Effector CD4-positive, alpha-beta T cell (primary cell): Measurements from ENCODE around the gene HSPG2.
"Not testable (repeated sequence)": the region's sequence is repeated elsewhere in the genome, so short reads cannot be mapped to it uniquely, and the experiment has no call there.

Source experiments
- DNase-seq: peaks from one replicate; pipeline ENCODE4 v3.0.0-alpha.2; 2020

Gene HSPG2

DNA sequence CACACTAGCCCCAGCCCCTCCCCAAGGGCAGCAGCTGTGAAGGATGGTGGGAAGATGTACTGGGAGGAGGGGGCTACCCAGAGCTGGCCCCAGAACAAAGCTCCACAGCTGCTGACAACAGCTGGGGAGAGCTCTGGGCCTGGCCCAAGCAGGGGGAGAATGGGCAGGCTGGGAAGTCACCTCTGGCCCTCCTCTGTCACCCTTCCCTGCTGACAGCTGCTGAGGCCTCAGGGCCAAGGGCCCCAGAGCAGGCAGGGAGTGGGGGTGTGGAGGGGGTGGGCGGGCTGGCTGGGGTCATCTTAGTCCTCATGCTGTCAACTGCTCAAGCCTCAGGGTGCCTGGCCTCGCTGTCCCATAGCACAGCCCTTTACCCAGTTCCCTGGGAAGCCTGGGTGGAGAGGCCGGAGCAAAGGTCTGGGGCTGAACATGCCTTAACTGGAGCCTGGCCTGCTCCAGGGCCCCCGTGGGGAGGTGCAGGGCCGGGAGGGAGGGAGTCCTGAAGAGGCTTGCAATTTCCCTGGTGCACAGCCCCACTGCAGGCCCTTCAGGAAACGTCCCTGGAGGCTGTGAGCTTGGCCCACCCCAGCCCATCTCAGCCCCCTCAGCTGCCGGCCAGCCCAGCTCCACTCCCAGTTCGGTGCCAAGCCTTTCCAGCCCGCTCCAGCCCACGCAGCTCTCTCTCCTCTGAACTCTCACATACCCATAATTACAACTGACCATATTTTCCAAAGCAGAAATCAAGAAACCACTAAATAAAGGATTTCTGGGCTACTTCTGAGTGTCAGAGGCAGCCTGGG lies 25.7 kb downstream of the HSPG2 start:
- DNase-seq, result no peak

- no peak for DNase-seq
Measured at GRCh38 chr1:21910558-21911204, 26.4 kb downstream of the HSPG2 start.

- no peak for DNase-seq
Measured at GRCh38 chr1:21909787-21910503, 27.2 kb downstream of the HSPG2 start.

GRCh38 chr1:21909286-21909759 lies 27.8 kb downstream of the HSPG2 start:
- no peak for DNase-seq

DNA sequence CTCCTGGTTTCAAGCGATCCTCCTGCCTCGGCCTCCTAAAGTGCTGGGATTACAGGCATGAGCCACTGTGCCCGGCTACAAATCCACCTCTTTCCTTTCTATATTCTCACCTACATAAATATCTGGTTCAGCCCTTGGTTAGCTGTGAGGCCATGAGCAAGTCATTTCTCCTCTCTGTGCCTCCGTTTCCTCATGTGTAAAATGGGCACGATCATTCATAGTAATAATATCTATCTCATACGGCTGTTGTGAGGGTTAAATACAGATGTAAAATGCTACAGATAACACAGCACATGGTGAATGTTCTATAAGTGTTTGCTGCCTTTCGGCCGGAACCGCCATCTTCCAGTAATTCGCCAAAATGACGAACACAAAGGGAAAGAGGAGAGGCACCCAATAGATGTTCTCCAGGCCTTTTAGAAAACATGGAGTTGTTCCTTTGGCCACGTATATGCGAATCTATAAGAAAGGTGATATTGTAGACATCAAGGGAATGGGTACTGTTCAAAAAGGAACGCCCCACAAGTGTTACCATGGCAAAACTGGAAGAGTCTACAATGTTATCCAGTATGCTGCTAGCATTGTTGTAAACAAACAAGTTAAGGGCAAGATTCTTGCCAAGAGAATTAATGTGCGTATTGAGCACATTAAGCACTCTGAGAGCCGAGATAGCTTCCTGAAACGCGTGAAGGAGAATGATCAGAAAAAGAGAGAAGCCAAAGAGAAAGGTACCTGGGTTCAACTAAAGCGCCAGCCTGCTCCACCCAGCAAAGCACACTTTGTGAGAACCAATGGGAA lies 29.2 kb downstream of the HSPG2 start:
- DNase-seq, result not testable (repeated sequence)

GRCh38 chr1:21907079-21907418 lies 30.1 kb downstream of the HSPG2 start:
- no peak for DNase-seq

DNA sequence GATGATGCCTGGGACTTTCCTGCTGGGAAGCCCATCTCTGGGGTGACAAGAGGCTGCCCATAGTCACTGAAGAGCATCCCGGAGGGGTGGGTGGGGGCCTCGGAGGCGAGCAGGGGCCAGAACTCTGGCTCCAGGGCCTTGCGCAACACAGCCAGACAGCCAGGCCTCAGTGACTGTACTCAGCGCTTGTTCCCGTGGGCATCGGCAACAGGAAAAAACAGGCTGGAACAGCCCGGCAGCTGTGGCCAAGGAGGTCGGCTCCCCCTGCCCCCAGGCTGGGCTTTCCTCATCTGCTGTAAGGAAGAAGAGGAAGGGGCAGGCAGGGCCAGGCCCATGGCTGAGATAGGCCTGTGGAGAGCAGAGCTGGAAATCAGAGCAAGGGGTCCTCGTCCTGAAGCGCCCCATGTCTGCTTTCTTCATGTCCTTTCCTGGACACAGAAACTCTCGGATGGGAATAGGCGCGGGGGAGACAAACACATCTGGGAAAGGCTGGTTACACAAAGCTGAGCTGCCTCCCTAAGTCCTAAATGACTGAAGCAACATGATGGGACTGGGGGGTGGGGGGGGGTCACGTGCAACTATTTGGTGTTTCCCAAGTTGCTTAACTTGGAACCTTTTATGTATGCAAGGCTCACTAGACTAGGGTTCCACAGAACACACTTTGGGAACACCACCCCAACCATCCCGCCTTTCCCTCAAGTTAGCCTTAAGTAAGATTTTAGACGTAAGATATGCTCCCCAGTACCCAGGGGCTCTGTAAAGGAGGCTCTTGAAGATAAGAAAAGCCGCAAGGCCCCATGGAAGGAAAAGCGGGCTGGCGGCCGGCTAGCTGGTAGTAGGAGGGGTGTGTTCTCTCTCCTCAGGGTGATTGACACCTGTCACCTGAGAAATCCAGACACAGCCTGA lies 30.7 kb downstream of the HSPG2 start:
- no peak for DNase-seq

DNA sequence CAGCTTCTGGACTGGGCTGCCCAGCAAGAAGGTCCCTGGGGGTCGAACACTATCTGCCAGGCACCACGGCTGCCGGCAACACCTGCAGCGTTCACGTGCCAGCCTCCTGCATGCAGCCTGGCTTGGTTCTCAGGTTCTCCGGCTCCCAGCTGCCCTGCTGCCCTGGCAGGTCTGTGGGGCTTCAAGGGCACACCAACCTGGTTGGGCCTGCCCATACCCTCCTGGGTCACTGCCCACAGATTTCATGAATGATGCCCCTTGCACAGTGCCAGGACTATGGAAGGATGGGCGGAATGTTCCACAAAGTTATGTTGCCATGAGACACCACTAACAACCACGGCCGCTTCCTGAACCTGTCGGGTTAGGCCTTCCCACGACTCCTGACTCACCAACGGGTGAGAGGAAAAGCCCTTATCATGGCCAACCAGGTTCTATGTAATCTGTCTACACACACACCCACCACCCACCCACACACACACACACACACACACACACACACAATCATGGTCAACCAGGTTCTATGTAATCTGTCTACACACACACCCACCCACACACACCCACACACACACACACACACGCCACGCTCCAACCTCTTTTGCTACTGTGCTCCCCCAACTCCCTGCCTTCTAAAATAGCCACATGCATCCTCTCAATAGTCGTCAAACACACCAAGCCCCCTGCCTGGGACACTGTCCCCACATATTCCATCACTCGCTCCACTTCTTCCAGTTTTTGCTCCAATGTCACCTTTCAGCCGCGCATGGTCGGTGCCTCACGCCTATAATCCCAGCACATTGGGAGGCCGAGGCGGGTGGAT lies 32.2 kb downstream of the HSPG2 start:
- no peak for DNase-seq

DNA sequence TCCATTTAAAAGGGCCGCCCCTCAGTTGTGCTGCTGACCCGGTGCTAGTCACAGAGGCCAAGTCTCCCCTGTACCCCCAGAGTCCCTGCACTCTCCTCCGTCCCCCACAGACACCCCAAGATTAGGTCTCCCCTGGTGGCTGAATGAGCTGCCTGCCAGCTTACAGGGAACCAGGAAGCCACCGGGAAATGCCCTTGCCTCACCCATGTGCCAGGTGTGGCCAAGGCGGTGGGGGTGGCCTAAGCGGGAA lies 32.7 kb downstream of the HSPG2 start:
- DNase-seq, result no peak

DNA sequence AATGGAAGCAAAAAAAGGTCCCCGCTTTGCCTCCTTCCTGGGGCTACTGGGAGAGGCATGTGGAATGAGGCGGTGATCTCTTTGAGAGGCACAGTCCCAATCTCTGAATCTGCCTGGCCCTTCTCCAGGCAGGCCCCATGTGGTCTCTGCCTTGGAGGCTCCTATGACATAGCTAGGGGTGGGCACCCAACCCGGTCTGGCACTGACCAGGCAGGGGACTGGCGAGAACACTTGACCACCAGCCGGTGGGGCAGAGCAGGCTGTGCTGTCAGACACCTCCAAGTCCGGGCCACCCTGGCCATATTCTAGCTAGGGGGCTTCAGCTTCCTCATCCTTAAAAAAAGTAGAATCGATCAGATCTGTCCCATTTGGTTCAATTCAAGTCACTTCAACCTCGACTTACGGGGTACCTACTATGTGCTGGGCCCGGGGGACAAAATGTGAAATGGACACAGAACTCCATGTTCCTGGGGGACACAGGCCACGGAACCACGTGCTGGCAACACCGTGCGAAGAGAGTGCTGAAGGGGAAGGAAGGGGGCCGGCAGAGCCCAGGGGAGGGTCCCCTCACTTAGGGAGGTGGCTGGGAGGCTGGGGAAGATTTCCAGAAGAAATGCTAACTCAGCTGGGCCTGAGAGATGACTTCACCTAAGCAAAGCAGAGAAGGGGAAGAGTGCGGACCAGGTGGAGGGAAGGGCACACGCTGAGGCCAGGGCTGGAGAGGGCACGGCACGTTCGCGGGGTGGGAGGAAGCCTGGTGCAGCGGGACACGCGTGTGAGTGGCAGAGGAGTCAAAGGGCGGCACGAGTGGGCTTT lies 33.3 kb downstream of the HSPG2 start:
- DNase-seq, result no peak

- no peak for DNase-seq
Measured at GRCh38 chr1:21902026-21903012, 34.8 kb downstream of the HSPG2 start.

- DNase-seq, result no peak
Measured at GRCh38 chr1:21901473-21901847, 35.6 kb downstream of the HSPG2 start.

DNA sequence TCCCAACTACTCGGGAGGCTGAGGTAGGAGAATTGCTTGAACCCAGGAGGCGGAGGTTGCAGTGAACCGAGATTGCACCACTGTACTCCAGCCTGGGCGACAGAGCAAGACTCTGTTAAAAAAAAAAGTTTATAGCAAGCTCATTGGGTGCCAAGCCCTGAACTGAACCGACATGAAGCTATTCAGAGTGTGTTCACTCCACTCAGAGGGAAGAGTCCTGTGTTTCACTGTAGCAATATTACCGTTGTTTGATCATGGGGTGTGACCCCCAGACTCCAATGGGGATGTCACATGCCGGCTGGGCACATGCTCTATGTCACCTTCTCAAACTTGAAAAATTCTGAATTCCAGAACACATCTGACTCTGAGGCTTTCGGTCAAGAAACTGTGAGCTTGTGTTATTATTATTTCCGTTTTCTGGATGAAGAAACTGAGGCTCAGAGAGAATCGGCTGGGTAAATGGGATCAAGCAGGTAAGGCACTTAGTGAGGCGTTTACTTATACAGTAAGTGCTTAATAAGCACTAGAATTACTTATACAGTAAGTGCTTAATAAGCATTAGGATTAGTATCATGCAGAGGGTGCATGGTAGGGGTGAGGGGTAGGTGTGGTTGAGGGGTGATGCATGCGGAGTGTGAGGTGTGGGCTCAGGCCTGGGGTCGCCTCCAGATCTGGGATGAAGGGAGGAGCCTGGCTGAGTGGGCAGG lies 36.2 kb downstream of the HSPG2 start:
- no peak for DNase-seq

GRCh38 chr1:21899987-21900386 lies 37.1 kb downstream of the HSPG2 start:
- DNase-seq, result no peak

DNA sequence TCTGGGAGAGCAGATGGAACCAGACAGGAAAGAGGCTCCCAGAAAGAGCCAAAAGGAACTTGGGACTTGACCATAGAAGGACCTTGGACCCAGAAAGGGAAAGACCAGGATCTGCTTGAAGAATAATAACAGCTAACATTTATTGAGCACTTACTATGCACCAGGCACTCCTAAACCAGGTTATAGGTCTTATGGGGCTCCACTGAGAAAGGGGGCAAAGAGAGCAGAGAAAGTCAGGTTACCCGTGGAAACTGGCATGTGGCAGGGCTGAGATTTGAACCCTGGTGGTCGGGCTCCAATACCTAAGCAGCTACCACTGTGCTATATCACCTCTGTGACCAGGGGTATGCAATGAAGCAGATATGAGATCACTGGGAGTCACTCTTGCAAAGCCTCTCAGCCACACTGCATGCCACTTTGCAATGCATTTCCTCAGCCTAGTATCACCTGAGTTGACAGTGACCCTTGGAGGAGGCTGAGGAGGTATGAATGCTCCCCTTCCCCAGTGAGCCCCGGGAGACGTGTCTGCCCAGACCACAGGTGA lies 37.8 kb downstream of the HSPG2 start:
- DNase-seq, result no peak

- DNase-seq, result no peak
Measured at GRCh38 chr1:21898326-21899200, 38.5 kb downstream of the HSPG2 start.

DNA sequence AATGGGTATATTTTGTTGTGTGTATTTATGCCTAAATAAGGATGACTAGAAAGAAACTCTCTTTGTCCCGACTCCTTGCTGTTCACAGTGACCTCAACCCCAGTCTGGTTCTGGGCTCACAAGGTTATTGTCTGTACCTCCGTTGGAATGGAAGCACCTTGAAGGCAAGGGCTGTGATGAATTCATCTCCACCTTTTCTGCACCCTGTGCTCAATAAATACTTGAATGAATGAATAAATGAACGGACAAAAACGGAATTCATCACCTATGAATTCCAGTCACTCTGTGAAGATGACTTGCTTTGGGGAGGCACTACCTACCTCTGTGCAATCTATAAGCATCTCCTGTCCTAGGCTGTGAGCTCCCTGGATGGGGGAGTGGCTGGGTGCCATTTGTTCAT lies 39.3 kb downstream of the HSPG2 start:
- DNase-seq, result no peak
